ENCODE measurements around the gene SMNDC1. TPM values are rescaled to one million over a fixed set of nuclear protein-coding genes. Genes with fewer than 3 reads are reported as not detected.

SMNDC1 gene
- total and polyA plus RNA-seq, 10 of the 15 experiments (the other 5 are each of a cell fraction or from before 2014, with no cell fraction given) = 4.6 to 37.2 (median 18.1) TPM

DNA sequence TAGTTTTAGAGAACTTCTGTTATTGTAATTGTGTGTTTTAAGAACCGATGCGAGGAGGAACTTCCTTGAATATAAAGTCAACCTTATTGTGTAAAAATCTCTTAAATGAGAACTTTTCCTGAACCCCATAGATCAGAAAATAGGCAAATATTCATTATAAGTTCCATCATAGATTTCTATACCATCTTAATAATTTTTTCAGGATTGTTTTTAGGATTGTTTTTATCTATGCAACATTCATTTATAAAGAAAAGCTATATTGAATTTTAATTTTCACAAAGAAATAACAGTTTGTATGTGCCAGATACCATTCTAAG lies 1.7 kb upstream of the SMNDC1 start:
- intact Hi-C loops (cut with micrococcal nuclease; ENCODE audit: unreplicated experiment) (loop anchor here (1.0 to 10.0 kb wide), 4 partner anchors 294 to 698 kb away; no protein-coding TSS in a partner anchor), in situ Hi-C loops (cut with MboI) (loop anchor here (10.0 to 25.0 kb wide), 2 partner anchors 368 to 1831 kb away; no protein-coding TSS in a partner anchor)
- FAIRE-seq (no peak), ATAC-seq (no peak), DNase-seq (ENCODE audit: low read depth, low spot score) (no peak)
- H3K4me3 ChIP-seq = no peak overlapping the region
- H3K79me2 ChIP-seq (ENCODE audit: control insufficient read depth, insufficient read depth, low read length) = peaks cover 35% of the 10 kb centered on the region
- H4K20me1 ChIP-seq (ENCODE audit: control insufficient read depth, insufficient read depth) = no peaks in the 10 kb centered on the region
- H3K27ac ChIP-seq (ENCODE audit: control insufficient read depth, insufficient read depth) = no peak overlapping the region
- BruUV-seq (replicated peaks) = no TSS peak
- ChIA-PET POLR2A (interaction anchor here (0.6 to 1.9 kb wide), 8 partner anchors 17 to 265 kb away, joined by 3 to 10 read pairs (median 4); no protein-coding TSS in a partner anchor), RAD21 (ENCODE audit: unreplicated experiment) (interaction anchor here (0.6 to 6.9 kb wide), 19 partner anchors 9 to 1293 kb away, joined by 3 to 151 read pairs (median 5); no protein-coding TSS in a partner anchor), SMC1A (ENCODE audit: uncharacterized antibody, unreplicated experiment) (interaction anchor here (0.8 to 5.4 kb wide), 31 partner anchors 9 to 440 kb away, joined by 3 to 69 read pairs (median 5); no protein-coding TSS in a partner anchor), CTCF (interaction anchor here (0.6 to 7.0 kb wide), 41 partner anchors 10 to 466 kb away, joined by 3 to 191 read pairs (median 5); partner anchors contain the start of gene SMC3)
- H2AFZ ChIP-seq (ENCODE audit: control insufficient read depth, low read depth, low read length) = peak overlapping the region; percentile 48
- H3K27me3 ChIP-seq (replicated peaks in 1 of 2; ENCODE audit: control insufficient read depth in 2 of 2, insufficient read depth in 2 of 2, low read length in 1 of 2) = no peaks in the 10 kb centered on the region
- 0% methylated on average over 2 of the region's 2 CpGs for WGBS (ENCODE audit: insufficient coverage, insufficient replicate concordance, low lambda C conversion rate, missing lambda C conversion rate)
- H3K4me2 ChIP-seq (ENCODE audit: control insufficient read depth, insufficient read depth) = no peak overlapping the region; the same call in 1 of the 2 replicates
- peaks cover 7% of the 10 kb centered on the region; the same call in 1 of the 2 replicates for H3K4me1 ChIP-seq (ENCODE audit: control insufficient read depth, insufficient read depth, low read length)
- no peak for TF ChIP-seq RBBP5 (conservative IDR thresholded peaks at IDR 0.05)
- no peak for TF ChIP-seq MYB (IDR thresholded peaks at IDR 0.05; ENCODE audit: borderline replicate concordance, low read depth, low read length)
- TF ChIP-seq, protein P1, sequence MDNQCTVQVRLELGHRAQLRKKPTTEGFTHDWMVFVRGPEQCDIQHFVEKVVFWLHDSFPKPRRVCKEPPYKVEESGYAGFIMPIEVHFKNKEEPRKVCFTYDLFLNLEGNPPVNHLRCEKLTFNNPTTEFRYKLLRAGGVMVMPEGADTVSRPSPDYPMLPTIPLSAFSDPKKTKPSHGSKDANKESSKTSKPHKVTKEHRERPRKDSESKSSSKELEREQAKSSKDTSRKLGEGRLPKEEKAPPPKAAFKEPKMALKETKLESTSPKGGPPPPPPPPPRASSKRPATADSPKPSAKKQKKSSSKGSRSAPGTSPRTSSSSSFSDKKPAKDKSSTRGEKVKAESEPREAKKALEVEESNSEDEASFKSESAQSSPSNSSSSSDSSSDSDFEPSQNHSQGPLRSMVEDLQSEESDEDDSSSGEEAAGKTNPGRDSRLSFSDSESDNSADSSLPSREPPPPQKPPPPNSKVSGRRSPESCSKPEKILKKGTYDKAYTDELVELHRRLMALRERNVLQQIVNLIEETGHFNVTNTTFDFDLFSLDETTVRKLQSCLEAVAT (IDR thresholded peaks at IDR 0.05) = no peak
- no peak for TF ChIP-seq GATAD2B (conservative IDR thresholded peaks at IDR 0.05; ENCODE audit: low read depth)
- TF ChIP-seq EED (IDR thresholded peaks at IDR 0.05; ENCODE audit: low read depth) = no peak
- no peak for TF ChIP-seq IKZF2 (IDR thresholded peaks at IDR 0.05)
- TF ChIP-seq, protein P2, sequence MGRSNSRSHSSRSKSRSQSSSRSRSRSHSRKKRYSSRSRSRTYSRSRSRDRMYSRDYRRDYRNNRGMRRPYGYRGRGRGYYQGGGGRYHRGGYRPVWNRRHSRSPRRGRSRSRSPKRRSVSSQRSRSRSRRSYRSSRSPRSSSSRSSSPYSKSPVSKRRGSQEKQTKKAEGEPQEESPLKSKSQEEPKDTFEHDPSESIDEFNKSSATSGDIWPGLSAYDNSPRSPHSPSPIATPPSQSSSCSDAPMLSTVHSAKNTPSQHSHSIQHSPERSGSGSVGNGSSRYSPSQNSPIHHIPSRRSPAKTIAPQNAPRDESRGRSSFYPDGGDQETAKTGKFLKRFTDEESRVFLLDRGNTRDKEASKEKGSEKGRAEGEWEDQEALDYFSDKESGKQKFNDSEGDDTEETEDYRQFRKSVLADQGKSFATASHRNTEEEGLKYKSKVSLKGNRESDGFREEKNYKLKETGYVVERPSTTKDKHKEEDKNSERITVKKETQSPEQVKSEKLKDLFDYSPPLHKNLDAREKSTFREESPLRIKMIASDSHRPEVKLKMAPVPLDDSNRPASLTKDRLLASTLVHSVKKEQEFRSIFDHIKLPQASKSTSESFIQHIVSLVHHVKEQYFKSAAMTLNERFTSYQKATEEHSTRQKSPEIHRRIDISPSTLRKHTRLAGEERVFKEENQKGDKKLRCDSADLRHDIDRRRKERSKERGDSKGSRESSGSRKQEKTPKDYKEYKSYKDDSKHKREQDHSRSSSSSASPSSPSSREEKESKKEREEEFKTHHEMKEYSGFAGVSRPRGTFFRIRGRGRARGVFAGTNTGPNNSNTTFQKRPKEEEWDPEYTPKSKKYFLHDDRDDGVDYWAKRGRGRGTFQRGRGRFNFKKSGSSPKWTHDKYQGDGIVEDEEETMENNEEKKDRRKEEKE (IDR thresholded peaks at IDR 0.05) = no peak
- H3K9me3 ChIP-seq (replicated peaks; ENCODE audit: control insufficient read depth, insufficient read depth, low read length) = no peaks in the 10 kb centered on the region
- H3K36me3 ChIP-seq (ENCODE audit: control insufficient read depth in 2 of 2, insufficient read depth in 2 of 2, low read length in 1 of 2) = peaks cover 0 to 2% of the 10 kb centered on the region in 2 experiments; a peak in 1 of 4 replicates
- H3K9ac ChIP-seq (ENCODE audit: control insufficient read depth, insufficient read depth, low read length) = no peak overlapping the region
